ENCODE results near the gene CAMK2N2. TPM values are rescaled to one million over a fixed set of nuclear protein-coding genes. Genes with fewer than 3 reads are reported as not detected.

The CAMK2N2 gene
- total and polyA plus RNA-seq, 2 experiments from 2014 or later = 0.27 TPM; not detected in 1

- TF ChIP-seq CTCF (IDR thresholded peaks at IDR 0.05; ENCODE audit: low read depth, low read length) = no peak
- Histone ChIP-seq H3K36me3 (no peaks in the 10 kb centered on the region), H3K27me3 (peaks cover 49% of the 10 kb centered on the region), H3K4me1 (ENCODE audit: low read depth) (no peaks in the 10 kb centered on the region), H3K4me3 (no peak overlapping the region), H3K9me3 (ENCODE audit: low read depth) (no peaks in the 10 kb centered on the region), H3K27ac (no peak overlapping the region)
- no peak for DNase-seq (ENCODE audit: low read depth in 1 of 2, low spot score in 1 of 2)
Observed at GRCh38 chr3:184283681-184284080, 22.3 kb upstream of the CAMK2N2 start.

- no peak for TF ChIP-seq CTCF (IDR thresholded peaks at IDR 0.05; ENCODE audit: low read depth, low read length)
- H3K4me1 ChIP-seq (ENCODE audit: low read depth) = no peaks in the 10 kb centered on the region
- H3K9me3 ChIP-seq (ENCODE audit: low read depth) = no peaks in the 10 kb centered on the region
Observed at GRCh38 chr3:184282941-184283340, 21.6 kb upstream of the CAMK2N2 start.

GRCh38 chr3:184277366-184277765 is 16.0 kb upstream of the CAMK2N2 start:
- Histone ChIP-seq H3K27me3 (peaks cover 73% of the 10 kb centered on the region), H3K4me3 (no peak overlapping the region), H3K27ac (no peak overlapping the region), H3K36me3 (no peaks in the 10 kb centered on the region), H3K9me3 (ENCODE audit: low read depth) (no peaks in the 10 kb centered on the region), H3K4me1 (ENCODE audit: low read depth) (peaks cover 9% of the 10 kb centered on the region)
- no peak for TF ChIP-seq CTCF (IDR thresholded peaks at IDR 0.05; ENCODE audit: low read depth, low read length)
- DNase-seq (ENCODE audit: low read depth in 1 of 2, low spot score in 1 of 2) = no peak

More at GRCh38 chr3:184282941-184283340, 21.6 kb upstream of the CAMK2N2 start:
- Histone ChIP-seq H3K27ac (no peak overlapping the region), H3K4me3 (no peak overlapping the region), H3K36me3 (no peaks in the 10 kb centered on the region), H3K27me3 (peaks cover 53% of the 10 kb centered on the region)
- DNase-seq (ENCODE audit: low read depth in 1 of 2, low spot score in 1 of 2) = no peak

GRCh38 chr3:184275961-184276910 is 14.9 kb upstream of the CAMK2N2 start, which contains the start of gene ECE2:
ECE2 (plus strand) TSS chr3:184276022; CDS start chr3:184276154, 132 bp downstream.
- Histone ChIP-seq H3K27me3 (peaks cover 73% of the 10 kb centered on the region), H3K9me3 (ENCODE audit: low read depth) (no peaks in the 10 kb centered on the region), H3K27ac (no peak within 1 kb of the TSS), H3K4me1 (ENCODE audit: low read depth) (peaks cover 9% of the 10 kb centered on the region), H3K4me3 (no peak within 1 kb of the TSS), H3K36me3 (no peaks in the 10 kb centered on the region)
- TF ChIP-seq CTCF (IDR thresholded peaks at IDR 0.05; ENCODE audit: low read depth, low read length) = no peak
- no peak for DNase-seq (ENCODE audit: low read depth in 1 of 2, low spot score in 1 of 2)

GRCh38 chr3:184275381-184275701 is 14.0 kb upstream of the CAMK2N2 start:
- Histone ChIP-seq H3K27ac (no peak overlapping the region), H3K27me3 (peaks cover 70% of the 10 kb centered on the region), H3K4me1 (ENCODE audit: low read depth) (peaks cover 9% of the 10 kb centered on the region), H3K4me3 (no peak overlapping the region), H3K36me3 (no peaks in the 10 kb centered on the region), H3K9me3 (ENCODE audit: low read depth) (no peaks in the 10 kb centered on the region)
- no peak for TF ChIP-seq CTCF (IDR thresholded peaks at IDR 0.05; ENCODE audit: low read depth, low read length)
- DNase-seq (ENCODE audit: low read depth in 1 of 2, low spot score in 1 of 2) = no peak
